GM12878 (cell line): ENCODE data around the gene REPS2.

Experiments used
- CTCF ChIP-seq, 3 experiments: IDR thresholded peaks in 2 of 3; conservative IDR thresholded peaks in 1 of 3; 2 replicates each; pipeline ENCODE4 v1.5.1; 2011; ENCODE audit warnings: low read depth in 3 of 3, low read length in 3 of 3, mild to moderate bottlenecking in 3 of 3, control low read depth in 2 of 3, moderate library complexity in 2 of 3, inconsistent platforms in 1 of 3, mixed read lengths in 1 of 3; ENCODE audit not compliant: control insufficient read depth in 2 of 3, insufficient read depth in 1 of 3; ENCODE audit errors: extremely low read depth in 1 of 3
- ETV6 ChIP-seq, 2 experiments: fragments of 450-650 bp in 1 of 2; IDR thresholded peaks in 1 of 2; conservative IDR thresholded peaks in 1 of 2; 2 replicates each; pipeline ENCODE4 v1.6.1; 2014; ENCODE audit warnings: antibody characterized with exemption in 1 of 2, borderline replicate concordance in 1 of 2, low read depth in 1 of 2, mild to moderate bottlenecking in 1 of 2, moderate library complexity in 1 of 2

GRCh38 chrX:17170973-17171372 lies 224.5 kb downstream of the REPS2 start:
- TF ChIP-seq ETV6 (conservative IDR thresholded peaks at IDR 0.05 in 1 of 2, IDR thresholded peaks at IDR 0.05 in 1 of 2; ENCODE audit: borderline replicate concordance in 1 of 2, low read depth in 1 of 2) (no peak), CTCF (IDR thresholded peaks at IDR 0.05 in 2 of 3, conservative IDR thresholded peaks at IDR 0.05 in 1 of 3; ENCODE audit: control insufficient read depth in 2 of 3, extremely low read depth in 1 of 3, insufficient read depth in 1 of 3, low read depth in 3 of 3, low read length in 3 of 3) (no peak)
